ENCODE measurements around the gene MSL3B.

Gene MSL3B

DNA sequence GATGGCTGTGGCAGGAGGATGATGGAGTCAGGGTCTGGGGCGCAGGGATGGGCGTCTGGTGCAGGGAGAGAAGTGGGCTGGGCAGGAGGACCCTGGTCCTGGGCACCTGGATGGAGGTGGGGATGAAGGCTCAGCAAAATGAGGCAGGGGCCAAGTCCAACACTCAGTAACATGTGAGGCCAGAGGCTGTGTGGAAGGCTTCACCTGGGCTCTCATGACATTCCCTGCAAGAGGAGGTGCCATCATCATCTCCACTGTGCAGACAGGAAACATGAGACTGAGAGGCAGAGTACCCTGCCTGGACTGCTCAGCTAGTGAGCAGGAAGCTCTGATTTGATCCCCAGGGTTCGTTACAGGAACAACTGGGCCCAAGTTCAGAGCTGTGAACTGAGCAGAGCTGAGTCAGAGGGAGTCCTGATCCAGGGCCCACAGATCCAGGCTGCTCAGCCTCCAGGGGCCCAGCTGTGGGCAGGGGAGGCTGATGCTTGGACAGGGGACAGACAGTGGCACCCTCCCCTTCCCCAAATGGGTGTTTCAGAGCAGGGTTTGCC is 50.8 kb downstream of the MSL3B start:
- DNase-seq (ENCODE audit: low read depth in 2 of 2) = no peak

DNA sequence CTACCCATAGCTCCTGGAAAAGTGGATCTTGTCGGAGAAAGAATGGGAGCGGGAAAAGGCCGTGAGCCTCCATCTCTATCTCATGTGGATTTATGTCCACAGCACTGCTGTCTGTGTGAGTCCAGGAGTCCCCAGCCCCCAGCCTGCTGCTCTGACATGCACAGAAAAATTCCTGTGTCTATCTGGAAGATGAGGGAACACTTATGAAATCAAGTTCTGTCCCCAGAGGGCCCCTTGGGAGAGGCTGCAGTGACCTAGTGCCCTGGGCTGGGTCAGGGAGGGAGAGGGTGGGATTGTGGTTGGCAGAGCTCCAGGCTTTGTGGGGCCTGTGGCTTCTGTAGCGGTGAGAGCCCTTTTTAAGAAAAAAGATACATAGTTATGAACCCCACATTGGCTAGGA is 51.4 kb downstream of the MSL3B start:
- DNase-seq (ENCODE audit: low read depth in 2 of 2) = no peak

DNA sequence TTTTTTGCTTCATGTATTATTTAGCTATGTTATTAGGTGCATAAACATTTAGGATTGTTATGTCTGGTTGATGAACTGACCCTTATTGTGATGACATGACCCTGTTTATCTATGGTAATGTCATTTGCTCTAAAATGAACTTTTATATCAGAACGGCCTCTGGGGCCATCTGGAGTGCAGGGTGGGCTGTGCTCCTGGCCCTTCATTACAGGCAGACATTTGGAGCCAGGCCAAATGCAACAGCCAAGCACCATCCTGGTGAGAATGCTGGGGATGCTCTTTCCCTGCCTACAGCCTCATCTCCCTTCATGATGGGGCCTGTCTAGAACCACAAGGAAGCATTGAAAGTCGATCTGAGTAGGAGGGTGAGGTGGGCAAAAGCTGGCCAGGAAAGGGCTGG is 51.9 kb downstream of the MSL3B start:
- DNase-seq (ENCODE audit: low read depth in 2 of 2) = no peak

DNA sequence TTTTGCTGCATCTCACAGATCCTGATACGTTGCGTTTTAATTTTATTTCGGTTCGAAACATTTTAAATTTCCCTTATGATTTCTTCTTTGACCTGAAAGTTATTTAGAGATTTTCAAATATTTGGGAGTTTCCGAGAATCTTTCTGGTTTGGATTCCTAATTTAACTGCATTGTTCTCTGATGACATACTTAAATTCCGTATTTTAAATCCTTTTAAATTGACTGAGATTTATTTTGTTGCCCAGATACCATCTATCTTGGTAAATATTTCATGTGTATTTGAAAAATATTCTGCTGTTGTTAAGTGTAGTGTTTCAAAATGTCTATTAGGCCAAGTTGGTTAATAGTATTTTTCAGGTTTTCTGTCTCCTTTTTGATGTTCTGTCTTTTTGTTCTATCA is 52.3 kb downstream of the MSL3B start:
- no peak for DNase-seq (ENCODE audit: low read depth in 2 of 2)

Measured in stimulated activated CD4-positive, alpha-beta T cell treated with anti-CD3 and anti-CD28 coated beads, Interleukin-1b, Interleukin-23, amount 100 ng/mL, for 4 hours (primary cell).